LNCaP clone FGC (cell line): ENCODE measurements around the gene KRTAP10-1.

Experiments used
- DNase-seq: peaks from one replicate; pipeline ENCODE4 v3.0.0-alpha.2; 2011; ENCODE audit warnings: low read depth
- H3K4me3 ChIP-seq: 2 replicates; pipeline ENCODE4 v1.5.1; 2011; ENCODE audit warnings: mild to moderate bottlenecking, low read depth, low read length, control low read depth
- CTCF ChIP-seq: IDR thresholded peaks from 2 replicates; pipeline ENCODE4 v1.5.1; 2012; ENCODE audit warnings: mild to moderate bottlenecking; ENCODE audit not compliant: control insufficient read depth, insufficient read depth; ENCODE audit errors: extremely low read depth

The KRTAP10-1 gene

GRCh38 chr21:44498280-44499210, 41.5 kb downstream of the KRTAP10-1 start:
- DNase-seq = no peak
- H3K4me3 ChIP-seq = no peak overlapping the region
- TF ChIP-seq CTCF = no peak

- no peak for TF ChIP-seq CTCF
- H3K4me3 ChIP-seq = no peak overlapping the region
- no peak for DNase-seq
These were observed 42.3 kb downstream of the KRTAP10-1 start for GRCh38 chr21:44497703-44498126.

- no peak overlapping the region for H3K4me3 ChIP-seq
- no peak for TF ChIP-seq CTCF
- DNase-seq = no peak
These were observed 43.1 kb downstream of the KRTAP10-1 start for GRCh38 chr21:44496564-44497550.

GRCh38 chr21:44495611-44496563, 44.1 kb downstream of the KRTAP10-1 start:
- no peak overlapping the region for H3K4me3 ChIP-seq
- no peak for DNase-seq
- TF ChIP-seq CTCF = no peak

GRCh38 chr21:44494956-44495355, 45.0 kb downstream of the KRTAP10-1 start:
- no peak for DNase-seq
- H3K4me3 ChIP-seq = no peak overlapping the region
- no peak for TF ChIP-seq CTCF

- no peak for TF ChIP-seq CTCF
- DNase-seq = no peak
- H3K4me3 ChIP-seq = no peak overlapping the region
These were observed 45.6 kb downstream of the KRTAP10-1 start for GRCh38 chr21:44494418-44494817.
